Natural killer cell (primary cell): ENCODE data around the gene PDE8B. TPM values are rescaled to one million over a fixed set of nuclear protein-coding genes. Genes with fewer than 3 reads are reported as not detected.

Source experiments
- ATAC-seq, 3 donors: fragments of 150-1000 bp in 2 of 3; fragments of 200-7000 bp in 1 of 3; cut with Tn5 transposase; 1 replicate in 1 of 3; 2 replicates in 2 of 3; pipeline ENCODE4 v1.10.0; 2021; ENCODE audit warnings: mild to moderate bottlenecking in 2 of 3, moderate library complexity in 2 of 3
- DNase-seq, 2 donors: peaks; one replicate each; pipeline versions ENCODE4 v3.0.0 to v3.0.0-alpha.2; 2013 to 2021; ENCODE audit warnings: mixed read lengths in 1 of 2
- H3K27ac ChIP-seq: one replicate; pipeline ENCODE4 v1.5.1; 2013; ENCODE audit warnings: mild to moderate bottlenecking, low read length
- H3K27me3 ChIP-seq: one replicate; pipeline ENCODE4 v1.6.1; 2013; ENCODE audit warnings: low read length; ENCODE audit not compliant: control insufficient read depth, insufficient read depth
- H3K36me3 ChIP-seq: one replicate; pipeline ENCODE4 v1.6.1; 2013; ENCODE audit warnings: low read length; ENCODE audit not compliant: control insufficient read depth, insufficient read depth
- H3K4me1 ChIP-seq: one replicate; pipeline ENCODE4 v1.6.1; 2013; ENCODE audit warnings: low read length; ENCODE audit not compliant: control insufficient read depth, insufficient read depth
- H3K4me3 ChIP-seq: one replicate; pipeline ENCODE4 v1.5.1; 2013; ENCODE audit warnings: low read length
- H3K9me3 ChIP-seq: one replicate; pipeline ENCODE4 v1.6.1; 2013; ENCODE audit warnings: low read length; ENCODE audit not compliant: control insufficient read depth, insufficient read depth
- H3K27ac Mint-ChIP-seq, 2 donors: one replicate each; pipeline ENCODE4 v1.8.0; 2022; ENCODE audit warnings: mild to moderate bottlenecking in 2 of 2, mixed read lengths in 2 of 2, moderate library complexity in 1 of 2
- H3K27me3 Mint-ChIP-seq, 2 donors: one replicate each; pipeline ENCODE4 v1.8.0; 2022; ENCODE audit warnings: low read depth in 2 of 2, mixed read lengths in 2 of 2
- H3K36me3 Mint-ChIP-seq: one replicate; pipeline ENCODE4 v1.8.0; 2022; ENCODE audit warnings: mixed read lengths
- H3K4me1 Mint-ChIP-seq, 2 donors: one replicate each; pipeline ENCODE4 v1.8.0; 2022; ENCODE audit warnings: mixed read lengths in 2 of 2
- H3K4me3 Mint-ChIP-seq: one replicate; pipeline ENCODE4 v1.8.0; 2022; ENCODE audit warnings: mild to moderate bottlenecking, moderate library complexity, mixed read lengths
- H3K9me3 Mint-ChIP-seq, 2 donors: one replicate each; pipeline ENCODE4 v1.8.0; 2022; ENCODE audit warnings: mixed read lengths in 2 of 2
- WGBS: methylation state at CpG from one replicate; pipeline ENCODE4 v1.1.7; 2013; ENCODE audit warnings: missing lambda C conversion rate; ENCODE audit not compliant: insufficient coverage; 5-methylcytosine and 5-hydroxymethylcytosine counted together
- intact Hi-C: fragments of 100-400 bp; cut with micrococcal nuclease; formaldehyde crosslinking; loops from one replicate; pipeline ENCODE4 v1.14.2; 2022
- total RNA-seq, 4 donors: library from RNA; stranded (reverse); fragments of 120-200 nt in 1 of 4; gene quantifications; one replicate each; pipeline versions ENCODE4 v1.2.3 to v1.2.4, GENCODE V29; 2013 to 2022
- TF ChIP-seq, protein P1 (sequence below): fragments of 200-600 bp; IDR thresholded peaks from one replicate; pipeline ENCODE4 v1.8.0; 2022; ENCODE audit warnings: antibody characterized with exemption

PDE8B gene
- total RNA-seq, 3 donors from 2014 or later (not counting 1 experiment from before 2014, with no cell fraction given) = 0.23 to 0.82 TPM; not detected in 1

DNA sequence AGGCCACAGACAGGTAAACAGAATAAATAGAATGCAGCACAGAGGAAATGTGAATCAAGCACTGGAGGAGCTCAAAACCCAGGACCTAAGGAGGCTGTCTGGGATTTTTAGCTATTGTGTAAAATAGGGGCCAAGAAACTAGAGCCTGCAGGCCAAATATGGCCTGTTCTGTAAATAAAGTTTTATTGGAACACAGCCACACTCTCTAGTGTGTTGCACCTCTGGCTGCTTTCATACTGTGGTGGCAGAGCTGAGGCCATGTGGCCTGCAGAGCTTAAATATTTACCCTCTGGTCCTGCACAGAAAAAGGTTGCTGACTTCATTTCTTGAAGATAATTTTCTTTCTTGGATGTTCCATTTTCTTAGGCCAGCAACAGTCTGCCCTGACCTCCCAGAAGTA is 145.3 kb downstream of the PDE8B start:
- no peak overlapping the region for H3K27ac Mint-ChIP-seq
- peaks cover 0 to 7% of the 10 kb centered on the region in 2 donors for H3K27me3 Mint-ChIP-seq
- no peak overlapping the region for H3K4me3 Mint-ChIP-seq
- H3K9me3 Mint-ChIP-seq = no peaks in the 10 kb centered on the region
- intact Hi-C loops = no loop called here
- ATAC-seq (no peak), DNase-seq (no peak)
- Histone ChIP-seq H3K4me1 (no peaks in the 10 kb centered on the region), H3K9me3 (no peaks in the 10 kb centered on the region), H3K27me3 (no peaks in the 10 kb centered on the region), H3K36me3 (no peaks in the 10 kb centered on the region), H3K4me3 (no peak overlapping the region), H3K27ac (no peak overlapping the region)
- no peaks in the 10 kb centered on the region for H3K4me1 Mint-ChIP-seq
- H3K36me3 Mint-ChIP-seq = no peaks in the 10 kb centered on the region
- TF ChIP-seq, protein P1, sequence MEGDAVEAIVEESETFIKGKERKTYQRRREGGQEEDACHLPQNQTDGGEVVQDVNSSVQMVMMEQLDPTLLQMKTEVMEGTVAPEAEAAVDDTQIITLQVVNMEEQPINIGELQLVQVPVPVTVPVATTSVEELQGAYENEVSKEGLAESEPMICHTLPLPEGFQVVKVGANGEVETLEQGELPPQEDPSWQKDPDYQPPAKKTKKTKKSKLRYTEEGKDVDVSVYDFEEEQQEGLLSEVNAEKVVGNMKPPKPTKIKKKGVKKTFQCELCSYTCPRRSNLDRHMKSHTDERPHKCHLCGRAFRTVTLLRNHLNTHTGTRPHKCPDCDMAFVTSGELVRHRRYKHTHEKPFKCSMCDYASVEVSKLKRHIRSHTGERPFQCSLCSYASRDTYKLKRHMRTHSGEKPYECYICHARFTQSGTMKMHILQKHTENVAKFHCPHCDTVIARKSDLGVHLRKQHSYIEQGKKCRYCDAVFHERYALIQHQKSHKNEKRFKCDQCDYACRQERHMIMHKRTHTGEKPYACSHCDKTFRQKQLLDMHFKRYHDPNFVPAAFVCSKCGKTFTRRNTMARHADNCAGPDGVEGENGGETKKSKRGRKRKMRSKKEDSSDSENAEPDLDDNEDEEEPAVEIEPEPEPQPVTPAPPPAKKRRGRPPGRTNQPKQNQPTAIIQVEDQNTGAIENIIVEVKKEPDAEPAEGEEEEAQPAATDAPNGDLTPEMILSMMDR = no peak

DNA sequence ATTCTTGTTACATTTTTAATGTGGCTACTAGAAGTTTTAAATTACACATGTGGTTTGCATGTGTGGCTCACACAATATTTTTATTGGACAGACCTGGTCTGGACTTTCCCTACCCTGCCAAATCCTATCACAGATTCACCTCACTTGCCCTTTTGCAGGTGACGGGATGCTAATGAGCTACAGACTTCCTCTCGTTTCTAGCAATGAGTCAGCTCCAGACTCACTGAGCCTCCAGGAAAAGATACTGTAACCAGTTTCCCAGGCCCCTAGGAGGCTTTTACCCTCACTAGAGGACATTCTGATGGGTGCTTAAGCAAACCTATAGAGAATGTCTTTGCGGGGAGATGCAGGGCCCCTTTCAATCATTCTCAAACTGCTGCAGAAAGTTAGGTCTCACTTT is 146.3 kb downstream of the PDE8B start:
- Mint-ChIP-seq H3K27ac (no peak overlapping the region), H3K9me3 (no peaks in the 10 kb centered on the region), H3K27me3 (peaks cover 0 to 7% of the 10 kb centered on the region in 2 donors), H3K36me3 (no peaks in the 10 kb centered on the region), H3K4me1 (no peaks in the 10 kb centered on the region), H3K4me3 (no peak overlapping the region)
- no peaks in the 10 kb centered on the region for H3K4me1 ChIP-seq
- H3K36me3 ChIP-seq = no peaks in the 10 kb centered on the region
- DNase-seq = no peak
- H3K4me3 ChIP-seq = no peak overlapping the region
- no peaks in the 10 kb centered on the region for H3K9me3 ChIP-seq
- intact Hi-C loops = no loop called here
- no peak overlapping the region for H3K27ac ChIP-seq
- WGBS = 54% methylated on average over 3 of the region's 3 CpGs
- TF ChIP-seq, protein P1 = no peak
- H3K27me3 ChIP-seq = no peaks in the 10 kb centered on the region
- no peak for ATAC-seq

DNA sequence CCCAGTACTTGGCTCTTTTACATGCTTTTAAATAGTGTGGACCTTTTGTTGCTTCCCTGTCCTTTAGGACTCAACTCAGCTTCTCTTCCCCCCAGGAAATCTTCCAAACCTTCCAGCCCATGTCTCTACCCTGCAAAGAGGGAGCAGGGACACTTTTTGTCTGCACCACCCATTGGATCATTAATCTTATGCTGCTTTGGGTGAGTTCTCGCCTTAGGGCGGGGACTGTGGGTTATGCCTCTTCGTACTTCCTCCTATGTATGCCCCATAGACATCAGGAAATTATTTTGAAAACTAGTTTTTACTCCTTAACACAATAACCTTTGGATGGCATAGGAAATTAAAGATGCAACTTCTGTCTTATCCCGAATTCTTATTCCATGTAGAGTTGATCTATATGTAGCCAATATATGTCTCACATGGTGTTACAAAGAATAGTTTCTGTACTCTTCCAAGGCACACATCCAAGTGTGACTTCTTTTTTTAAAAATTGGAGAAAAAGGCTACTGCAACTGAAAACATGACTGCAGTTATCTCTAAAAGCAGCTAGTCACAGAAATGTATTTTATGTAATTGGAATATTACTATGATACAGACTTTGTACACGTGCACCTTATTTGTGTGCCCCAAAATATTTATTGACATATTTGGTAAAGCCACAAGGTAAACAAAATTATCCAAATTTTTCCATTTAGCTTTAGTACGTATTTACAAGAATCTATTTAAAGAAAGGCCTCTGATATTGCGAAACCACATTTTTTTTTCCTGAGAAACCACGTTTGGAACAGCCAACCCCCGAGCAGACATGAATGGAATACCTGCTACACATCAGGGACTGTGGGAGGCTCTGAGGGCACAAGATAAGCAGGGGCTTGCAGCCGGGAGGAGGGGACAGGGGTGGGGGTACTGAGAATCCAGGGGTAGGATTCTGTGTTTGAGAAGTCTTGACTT is 148.1 kb downstream of the PDE8B start:
- intact Hi-C loops = no loop called here
- no peaks in the 10 kb centered on the region for H3K27me3 ChIP-seq
- H3K4me1 ChIP-seq = no peaks in the 10 kb centered on the region
- ATAC-seq (no peak), DNase-seq (no peak)
- peaks cover 6 to 7% of the 10 kb centered on the region in 2 donors for H3K27me3 Mint-ChIP-seq
- H3K4me3 ChIP-seq = no peak overlapping the region
- H3K9me3 ChIP-seq = no peaks in the 10 kb centered on the region
- H3K4me3 Mint-ChIP-seq = no peak overlapping the region
- WGBS = 60% methylated on average over 8 of the region's 10 CpGs
- H3K36me3 Mint-ChIP-seq = no peaks in the 10 kb centered on the region
- H3K27ac Mint-ChIP-seq = no peak overlapping the region
- TF ChIP-seq, protein P1 = no peak
- H3K4me1 Mint-ChIP-seq = no peaks in the 10 kb centered on the region
- no peaks in the 10 kb centered on the region for H3K36me3 ChIP-seq
- no peak overlapping the region for H3K27ac ChIP-seq
- no peaks in the 10 kb centered on the region for H3K9me3 Mint-ChIP-seq
